ENCODE measurements around the gene PDE6B. TPM values are rescaled to one million over a fixed set of nuclear protein-coding genes. Genes with fewer than 3 reads are reported as not detected.

Gene PDE6B
- total RNA-seq, 1 experiment from 2014 or later: not detected

DNA sequence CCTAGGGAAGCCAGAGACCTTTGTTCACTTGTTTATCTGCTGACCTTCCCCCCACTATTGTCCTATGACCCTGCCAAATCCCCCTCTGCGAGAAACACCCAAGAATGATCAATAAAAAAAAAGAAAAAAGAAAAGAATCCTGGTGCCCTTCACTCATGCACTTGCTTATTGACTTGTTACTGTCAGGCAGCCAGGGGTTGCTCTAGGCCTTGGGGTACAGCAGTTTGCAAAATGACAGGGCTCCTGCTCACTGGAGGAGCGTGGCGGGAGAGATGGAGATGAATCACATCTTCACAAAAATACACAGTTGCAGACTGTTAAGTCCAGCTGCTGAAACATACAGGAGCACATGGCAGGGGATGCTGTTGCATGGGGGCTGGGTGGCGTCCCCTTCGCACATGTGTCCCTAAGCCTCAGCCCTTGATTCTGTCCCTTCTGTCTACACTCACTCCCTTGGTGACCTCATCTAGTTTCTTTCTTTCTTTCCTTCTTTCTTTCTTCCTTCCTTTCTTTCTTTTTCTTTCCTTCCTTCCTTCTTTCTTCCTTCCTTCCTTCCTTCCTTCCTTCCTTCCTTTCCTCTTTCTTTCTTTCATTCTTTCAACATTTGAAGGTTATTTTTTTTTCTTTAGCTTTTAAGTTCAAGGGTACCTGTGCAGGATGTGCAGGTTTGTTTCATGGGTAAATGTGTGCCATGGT lies 32.4 kb upstream of the PDE6B start:
- in situ Hi-C loops (cut with HindIII; ENCODE audit: low pct_unique_long_range_greater_than_20kb, low sequenced_read_pairs): no loop called here

DNA sequence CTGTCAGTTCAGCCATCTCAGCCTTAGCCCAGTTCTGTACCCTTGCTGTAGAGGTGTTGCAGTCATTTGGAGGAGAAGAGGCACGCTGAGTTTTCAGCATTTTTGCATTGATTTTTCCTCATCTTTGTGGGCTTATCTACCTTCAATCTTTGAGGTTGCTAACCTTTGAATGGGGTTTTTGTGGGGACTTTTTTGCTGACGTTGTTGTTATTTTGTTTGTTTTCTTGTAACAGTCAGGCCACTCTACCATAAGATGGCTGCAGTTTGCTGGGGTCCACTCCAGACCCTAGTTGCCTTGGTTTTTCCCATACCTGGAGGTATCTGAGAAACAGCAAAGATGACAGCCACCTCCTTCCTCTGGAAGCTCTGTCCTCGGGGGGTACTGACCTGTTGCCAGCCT lies 26.4 kb upstream of the PDE6B start:
- DNase-seq (ENCODE audit: low read depth, low spot score): no peak
- in situ Hi-C loops (cut with HindIII; ENCODE audit: low pct_unique_long_range_greater_than_20kb, low sequenced_read_pairs): no loop called here

More for the DNA sequence above, 32.4 kb upstream of the PDE6B start:
- no peak for DNase-seq (ENCODE audit: low read depth, low spot score)

DNA sequence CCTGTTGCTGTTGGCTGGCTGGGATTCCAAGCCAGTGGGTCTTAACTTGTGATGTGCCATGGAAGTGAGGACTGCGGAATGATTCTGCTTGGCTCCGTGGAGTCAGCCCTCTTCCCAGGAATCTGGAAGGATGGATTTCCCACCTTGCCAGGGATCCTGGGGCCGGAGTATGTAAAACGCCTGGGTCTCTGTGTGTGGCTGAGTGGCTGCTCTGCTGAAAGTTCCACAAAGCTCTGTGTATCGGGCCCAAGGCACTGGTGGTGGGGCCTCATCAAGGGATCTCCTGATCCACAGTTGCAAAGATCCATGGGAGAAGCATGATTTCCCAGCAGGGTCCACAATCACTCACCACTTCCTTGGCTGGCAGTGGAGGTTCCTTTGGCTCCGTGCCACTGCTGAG lies 25.2 kb upstream of the PDE6B start:
- in situ Hi-C loops (cut with HindIII; ENCODE audit: low pct_unique_long_range_greater_than_20kb, low sequenced_read_pairs): no loop called here
- no peak for DNase-seq (ENCODE audit: low read depth, low spot score)

DNA sequence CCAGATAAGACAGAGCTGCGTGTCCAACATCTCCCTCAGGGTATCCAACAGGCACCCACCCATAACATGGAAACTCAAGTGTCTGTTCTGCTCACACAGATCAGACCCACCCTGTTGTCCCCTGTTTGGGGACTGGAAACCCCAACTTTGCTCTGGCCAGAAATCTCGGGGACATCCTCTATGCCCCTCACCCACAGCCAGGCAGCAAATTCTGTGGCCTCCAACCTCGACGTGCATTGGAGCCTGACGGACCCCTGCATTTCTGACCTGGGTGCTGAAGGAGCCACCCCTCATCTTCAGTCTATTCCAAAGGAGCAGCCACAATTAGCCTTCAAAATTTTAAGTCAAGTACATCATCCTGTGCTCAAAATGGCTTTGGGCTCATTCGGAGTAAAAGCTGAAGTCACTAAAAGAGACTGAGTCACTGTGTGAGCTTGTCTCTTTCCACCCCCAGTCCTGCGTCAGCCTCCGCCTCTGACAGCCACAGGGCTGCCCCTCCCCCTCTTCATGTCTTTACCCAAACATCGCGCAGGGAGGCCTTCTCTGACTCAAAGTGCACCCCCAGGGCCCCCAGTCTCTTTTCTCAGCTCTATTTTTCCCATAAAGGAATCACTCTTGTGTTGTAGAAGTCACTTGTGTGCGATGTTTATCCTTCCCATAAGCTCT lies 24.4 kb upstream of the PDE6B start:
- in situ Hi-C loops (cut with HindIII; ENCODE audit: low pct_unique_long_range_greater_than_20kb, low sequenced_read_pairs): no loop called here
- DNase-seq (ENCODE audit: low read depth, low spot score): no peak

DNA sequence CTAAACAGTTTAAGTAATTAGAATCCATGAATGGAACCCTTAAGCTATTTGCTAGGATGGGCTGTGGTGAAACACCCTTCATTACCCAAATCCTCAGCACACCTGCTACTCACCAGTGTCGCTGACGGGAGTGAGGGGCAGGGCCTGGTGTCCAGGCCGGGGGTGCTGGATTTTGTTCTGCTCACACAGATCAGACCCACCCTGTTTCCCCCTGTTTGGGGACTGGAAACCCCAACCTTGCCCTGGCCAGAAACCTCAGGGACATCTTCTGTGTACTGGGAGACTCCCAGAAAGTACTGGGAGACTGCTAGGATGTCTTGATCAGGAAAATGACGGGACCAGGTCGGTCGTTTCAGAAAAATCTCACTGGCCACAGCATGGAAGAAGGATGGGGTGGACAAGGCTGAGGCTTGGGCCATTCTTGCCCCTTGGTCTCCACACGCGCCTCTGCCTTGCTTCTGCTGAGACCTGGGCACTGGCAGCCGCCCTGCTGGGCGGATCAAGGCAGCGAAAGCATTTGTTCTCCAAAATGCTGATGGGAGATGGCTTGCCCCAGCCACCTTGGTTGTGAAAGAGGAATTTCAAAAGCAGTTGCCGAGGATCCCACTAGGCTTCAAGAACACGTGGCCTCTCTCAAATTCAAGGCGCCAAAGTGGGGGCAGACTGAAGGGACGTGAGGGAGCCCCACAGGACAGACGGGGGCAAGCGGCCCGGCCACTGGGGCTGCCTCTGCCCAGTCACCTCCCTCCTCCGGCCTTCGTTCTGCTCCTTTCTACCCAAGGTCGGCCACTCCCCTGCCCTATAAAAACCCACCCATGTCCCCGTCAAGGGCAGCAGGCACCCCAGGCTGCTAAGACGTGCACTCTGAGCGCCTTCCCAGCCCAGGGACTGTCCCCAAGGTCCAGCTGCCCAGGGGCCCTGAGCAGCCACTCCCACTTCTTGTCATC lies 23.5 kb upstream of the PDE6B start:
- in situ Hi-C loops (cut with HindIII; ENCODE audit: low pct_unique_long_range_greater_than_20kb, low sequenced_read_pairs): no loop called here
- DNase-seq (ENCODE audit: low read depth, low spot score): no peak

DNA sequence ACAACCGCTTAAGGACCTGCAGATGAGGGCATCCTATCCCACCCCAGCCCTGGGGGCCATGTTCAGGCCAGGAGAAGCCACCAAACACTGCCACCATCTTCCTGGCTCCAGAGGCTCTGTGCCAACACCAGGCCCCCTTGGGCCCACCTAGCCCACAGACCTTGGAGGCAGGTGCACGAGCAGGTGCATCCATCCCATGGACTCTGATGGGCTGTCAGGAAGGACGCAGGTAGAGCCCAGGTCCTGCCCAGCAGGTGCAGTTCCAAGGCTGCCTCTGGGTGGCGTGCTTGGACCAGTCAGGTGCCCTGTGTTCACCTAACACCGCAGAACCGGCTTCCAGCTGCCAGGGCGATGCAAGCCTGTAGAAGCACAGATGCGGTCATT lies 22.8 kb upstream of the PDE6B start:
- in situ Hi-C loops (cut with HindIII; ENCODE audit: low pct_unique_long_range_greater_than_20kb, low sequenced_read_pairs): no loop called here
- DNase-seq (ENCODE audit: low read depth, low spot score): peak; percentile 35

DNA sequence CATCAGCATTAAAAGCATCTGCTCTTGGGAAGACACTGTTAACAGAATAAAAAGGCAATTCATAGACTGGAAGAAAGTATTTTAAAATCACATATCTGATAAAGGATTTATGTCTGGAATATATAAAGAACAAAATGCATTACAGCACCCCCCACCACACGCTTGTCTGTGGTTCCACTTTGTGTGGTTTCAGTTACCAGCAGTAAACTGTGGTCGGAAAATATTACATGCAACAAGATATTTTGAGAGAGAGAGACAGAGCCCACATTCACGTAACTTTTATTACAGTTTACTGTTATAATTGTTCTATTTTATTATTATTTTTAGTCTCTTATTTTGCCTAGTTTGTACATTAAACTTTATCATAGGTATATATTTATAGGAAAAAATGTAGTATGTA lies 21.2 kb upstream of the PDE6B start:
- in situ Hi-C loops (cut with HindIII; ENCODE audit: low pct_unique_long_range_greater_than_20kb, low sequenced_read_pairs): no loop called here

DNA sequence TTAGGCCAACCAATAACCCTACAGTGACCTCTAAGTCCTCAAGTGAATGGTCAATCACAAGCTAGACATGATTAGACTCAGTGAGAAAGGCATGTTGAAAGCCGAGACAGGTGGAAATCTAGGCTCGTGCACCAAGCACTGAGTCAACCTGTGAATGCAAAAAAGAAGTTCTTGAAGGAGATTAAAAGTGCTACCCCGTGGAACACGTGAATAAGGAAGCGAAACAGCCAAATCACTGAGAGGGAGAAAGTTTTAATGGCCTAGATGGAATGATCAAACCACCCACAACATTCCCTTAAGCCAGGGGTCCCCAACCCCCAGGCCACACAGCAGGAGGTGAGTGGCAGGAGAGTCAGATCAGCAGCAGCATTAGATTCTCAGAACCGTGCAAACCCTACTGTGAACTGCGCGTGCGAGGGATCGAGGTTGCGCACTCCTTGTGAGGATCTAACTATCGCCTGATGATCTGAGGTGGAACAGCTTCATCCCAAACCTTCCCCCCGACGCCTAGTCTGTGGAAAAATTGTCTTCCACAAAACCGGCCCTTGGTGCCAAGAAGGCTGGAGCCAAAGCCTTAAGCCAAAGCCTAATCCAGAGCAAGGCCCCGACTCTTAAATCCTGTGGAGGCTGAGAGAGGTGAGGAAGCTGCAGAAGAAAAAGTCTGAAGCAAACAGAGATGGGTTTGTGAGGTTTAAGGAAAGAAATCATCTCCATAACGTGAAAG lies 19.5 kb upstream of the PDE6B start:
- in situ Hi-C loops (cut with HindIII; ENCODE audit: low pct_unique_long_range_greater_than_20kb, low sequenced_read_pairs): no loop called here

More for the DNA sequence above, 21.2 kb upstream of the PDE6B start:
- DNase-seq (ENCODE audit: low read depth, low spot score): no peak

DNA sequence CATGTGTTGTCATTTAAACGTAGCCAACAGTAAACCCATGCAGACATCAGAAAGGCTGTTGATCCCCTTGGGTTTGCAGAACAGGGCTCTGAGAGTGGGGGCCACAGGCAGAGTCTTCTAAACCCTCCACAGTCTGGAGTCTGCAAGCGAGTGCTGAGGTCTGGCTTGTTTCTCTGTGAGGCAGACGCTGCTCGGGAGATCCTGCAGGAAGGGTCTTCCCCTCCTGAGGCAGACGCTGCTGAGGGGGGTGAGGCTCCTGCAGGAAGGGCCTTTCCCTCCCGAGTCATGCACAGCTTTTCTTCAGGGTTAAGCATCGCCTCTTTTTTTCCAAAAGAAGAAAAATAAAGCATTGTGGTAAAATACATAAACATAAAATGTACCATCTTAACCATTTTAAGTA lies 17.1 kb upstream of the PDE6B start:
- DNase-seq (ENCODE audit: low read depth, low spot score): no peak
- in situ Hi-C loops (cut with HindIII; ENCODE audit: low pct_unique_long_range_greater_than_20kb, low sequenced_read_pairs): no loop called here

More for the DNA sequence above, 19.5 kb upstream of the PDE6B start:
- DNase-seq (ENCODE audit: low read depth, low spot score): no peak

DNA sequence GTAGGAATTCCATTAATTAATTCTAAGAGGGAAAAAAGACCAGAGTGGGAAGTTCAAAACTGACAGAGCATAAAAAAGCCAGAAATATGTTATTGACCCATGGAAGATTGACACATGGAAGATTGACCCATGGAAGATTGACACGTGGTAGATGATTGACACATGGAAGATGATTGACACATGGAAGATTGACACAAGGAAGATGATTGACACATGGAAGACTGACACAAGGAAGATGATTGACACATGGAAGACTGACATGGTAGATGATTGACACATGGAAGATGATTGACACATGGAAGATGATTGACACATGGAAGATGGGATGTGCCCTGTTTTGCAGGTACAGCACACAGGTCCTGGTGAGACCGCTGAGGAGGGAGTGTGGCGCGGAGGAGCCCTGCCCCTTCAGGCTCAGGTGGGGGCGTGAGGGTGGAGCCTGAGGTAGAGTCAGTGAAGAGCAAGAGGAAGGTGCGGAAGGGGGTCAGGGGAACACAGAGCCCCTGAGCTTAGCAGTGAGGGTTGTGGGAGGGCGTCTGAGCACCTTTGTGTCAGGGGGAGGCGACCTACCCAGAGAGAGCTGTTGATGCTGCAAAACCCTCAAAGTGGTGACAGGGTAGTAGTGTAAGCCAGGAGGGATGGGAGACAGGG lies 15.8 kb upstream of the PDE6B start:
- DNase-seq (ENCODE audit: low read depth, low spot score): no peak
- in situ Hi-C loops (cut with HindIII; ENCODE audit: low pct_unique_long_range_greater_than_20kb, low sequenced_read_pairs): no loop called here

DNA sequence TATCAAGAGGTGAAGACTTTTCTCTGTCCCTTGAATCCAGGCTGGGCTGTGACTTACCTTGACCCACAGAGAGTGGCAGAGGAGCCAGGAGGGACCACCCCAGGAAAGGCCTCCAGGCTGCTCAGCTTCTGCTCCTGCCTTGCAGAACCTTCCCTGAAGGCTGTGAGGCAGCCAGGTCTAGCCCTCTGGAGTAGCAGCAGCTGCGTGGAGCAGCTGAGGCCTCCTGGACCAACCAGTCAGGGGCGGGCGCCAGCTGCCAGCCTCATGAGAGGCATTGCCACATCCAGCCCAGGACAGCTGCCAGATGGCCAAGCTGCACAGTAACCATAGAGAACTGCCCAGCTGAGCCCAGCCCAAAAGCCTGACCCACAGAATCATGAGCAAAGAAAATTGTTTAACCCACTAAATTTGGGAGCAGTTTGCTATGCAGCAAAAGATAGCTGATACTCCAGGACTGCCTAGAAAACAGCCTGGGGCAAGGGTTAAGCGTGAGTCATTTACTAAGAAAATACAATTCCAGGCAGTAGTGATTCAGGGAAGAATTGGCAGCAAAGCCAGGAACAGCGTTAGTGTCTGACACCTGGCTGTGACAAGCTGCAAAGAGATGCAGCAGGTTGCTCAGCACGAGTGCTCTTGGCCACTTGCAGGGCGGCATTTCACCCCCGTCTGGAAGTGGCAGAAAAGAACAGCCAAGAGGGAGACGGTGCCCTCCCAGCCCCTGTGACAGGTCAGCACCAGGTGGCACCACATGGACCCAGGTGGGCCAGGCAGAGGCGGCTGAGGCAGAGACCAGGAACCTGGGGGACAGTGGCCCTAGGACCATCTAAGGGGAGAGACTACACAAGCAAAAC lies 14.7 kb upstream of the PDE6B start:
- DNase-seq (ENCODE audit: low read depth, low spot score): no peak
- in situ Hi-C loops (cut with HindIII; ENCODE audit: low pct_unique_long_range_greater_than_20kb, low sequenced_read_pairs): no loop called here

DNA sequence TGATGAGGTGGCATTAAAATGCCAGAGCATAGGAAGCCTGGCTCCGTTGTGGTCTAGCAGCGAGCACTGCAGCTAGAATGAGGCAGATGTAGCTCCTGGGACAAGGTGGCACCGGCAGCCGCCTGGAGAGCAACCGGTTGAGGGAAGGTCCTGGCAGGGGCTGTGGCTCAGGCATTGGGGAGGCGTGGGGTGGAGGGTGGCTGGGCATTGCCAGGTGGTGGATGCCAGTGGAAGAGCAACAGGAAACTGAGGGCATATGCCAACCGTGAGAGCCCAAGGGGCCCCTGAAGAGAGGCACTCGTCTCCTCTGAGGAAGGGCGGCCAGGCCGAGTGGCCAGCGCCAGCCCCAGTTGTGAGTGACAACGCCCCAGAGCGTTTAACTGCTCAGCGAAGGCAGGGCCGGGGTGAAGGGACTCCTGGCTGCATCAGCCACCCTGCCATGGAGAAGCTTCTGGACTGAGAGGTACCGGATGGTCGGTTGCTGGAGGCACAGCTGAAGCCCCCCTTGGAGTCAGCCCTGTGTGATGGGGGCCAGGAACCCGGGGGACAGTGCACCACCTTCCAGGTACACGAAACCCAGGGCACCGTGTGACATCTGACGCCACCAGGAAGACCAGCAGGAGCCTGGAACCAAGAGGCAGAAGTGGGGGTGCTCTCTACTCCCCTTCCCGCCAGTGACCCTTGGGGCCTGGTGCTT lies 13.2 kb upstream of the PDE6B start:
- DNase-seq (ENCODE audit: low read depth, low spot score): no peak
- in situ Hi-C loops (cut with HindIII; ENCODE audit: low pct_unique_long_range_greater_than_20kb, low sequenced_read_pairs): no loop called here

DNA sequence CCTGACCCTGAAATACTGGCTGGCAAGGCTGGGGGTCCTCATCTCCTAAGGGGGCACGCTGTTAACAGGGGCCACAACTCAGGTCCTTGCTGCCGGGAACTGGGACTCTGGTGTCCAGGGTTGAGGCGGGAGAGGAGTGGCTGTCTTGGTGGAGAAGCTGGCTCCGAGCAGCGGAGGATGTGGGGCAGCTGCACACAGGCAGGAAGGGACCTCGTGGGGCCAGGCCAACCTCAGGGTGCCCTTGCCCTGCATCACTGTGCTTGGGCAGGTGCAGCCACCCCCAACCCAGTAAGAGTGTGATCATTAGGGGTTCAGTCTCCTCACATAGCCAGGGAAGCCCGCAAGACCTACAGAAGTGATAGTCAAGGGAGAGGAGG lies 12.6 kb upstream of the PDE6B start:
- no peak for DNase-seq (ENCODE audit: low read depth, low spot score)
- in situ Hi-C loops (cut with HindIII; ENCODE audit: low pct_unique_long_range_greater_than_20kb, low sequenced_read_pairs): no loop called here

DNA sequence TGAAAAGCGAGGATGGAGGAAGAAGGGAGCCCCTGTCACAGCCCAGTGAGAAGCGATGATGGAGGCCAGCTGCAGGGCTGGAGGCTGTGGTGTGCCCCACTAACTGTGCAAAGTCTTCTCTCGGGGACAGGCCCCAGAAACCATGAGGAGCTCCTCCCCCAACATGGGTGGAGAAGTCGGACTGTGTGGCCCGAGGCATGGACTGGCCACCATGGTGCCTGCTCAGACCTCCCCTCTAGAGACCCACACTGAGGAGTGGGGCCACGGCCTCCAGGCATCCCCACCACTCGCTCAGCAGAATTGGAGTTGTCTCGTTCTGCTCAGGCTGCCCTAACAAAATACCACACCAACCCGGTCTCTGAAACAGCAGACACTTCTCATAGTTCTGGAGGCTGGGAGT lies 12.2 kb upstream of the PDE6B start:
- no peak for DNase-seq (ENCODE audit: low read depth, low spot score)

DNA sequence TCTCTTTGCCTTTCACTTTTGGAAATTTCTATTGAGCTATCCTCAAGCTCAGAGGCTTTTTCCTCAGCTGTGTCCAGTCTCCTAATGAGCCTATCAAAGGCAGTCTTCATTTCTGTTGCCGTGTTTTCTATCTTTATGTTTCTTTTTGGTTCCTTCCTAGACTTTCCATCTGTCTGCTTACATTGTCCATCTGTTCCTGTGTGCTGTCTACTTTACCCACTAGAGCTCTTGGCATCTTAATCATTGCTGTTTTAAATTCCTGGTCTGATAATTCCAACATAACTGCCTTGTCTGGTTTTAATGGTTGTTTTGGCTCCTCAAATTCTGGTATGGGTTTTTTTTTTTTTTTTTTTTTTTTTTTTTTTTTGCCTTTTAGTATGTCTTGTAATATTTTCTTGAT lies 9.3 kb upstream of the PDE6B start:
- no peak for DNase-seq (ENCODE audit: low read depth, low spot score)
- in situ Hi-C loops (cut with HindIII; ENCODE audit: low pct_unique_long_range_greater_than_20kb, low sequenced_read_pairs): no loop called here

More for the DNA sequence above, 12.2 kb upstream of the PDE6B start:
- in situ Hi-C loops (cut with HindIII; ENCODE audit: low pct_unique_long_range_greater_than_20kb, low sequenced_read_pairs): no loop called here

All from SK-MEL-5 (cell line).